ENCODE data around the gene HEXIM2. TPM values are rescaled to one million over a fixed set of nuclear protein-coding genes. Genes with fewer than 3 reads are reported as not detected.

HEXIM2 gene
- total and polyA plus RNA-seq, 3 experiments from 2014 or later, result 4.0 to 9.3 (median 7.7) TPM

- H3K36me3 Mint-ChIP-seq, result peaks cover 0 to 12% (median 0%) of the 10 kb centered on the region in 3 donors
- H3K4me3 ChIP-seq (ENCODE audit: low read length), result no peak overlapping the region
- no peak for DNase-seq
- POLR2A ChIA-PET, result no interaction called here
- H3K27ac ChIP-seq (ENCODE audit: low read depth, low read length), result no peak overlapping the region
- H3K9me3 ChIP-seq (ENCODE audit: low read length), result no peaks in the 10 kb centered on the region
- peaks cover 40 to 56% (median 41%) of the 10 kb centered on the region in 3 donors for H3K4me1 Mint-ChIP-seq
- peaks cover 0 to 4% of the 10 kb centered on the region in 2 donors for H3K27me3 Mint-ChIP-seq
- H3K27me3 ChIP-seq (ENCODE audit: insufficient read depth, low read length, poor library complexity, severe bottlenecking), result no peaks in the 10 kb centered on the region
- peaks cover 29% of the 10 kb centered on the region for H3K4me1 ChIP-seq (ENCODE audit: insufficient read depth, low read length)
- no peaks in the 10 kb centered on the region for H3K36me3 ChIP-seq (ENCODE audit: insufficient read depth, low read length)
- H3K4me3 Mint-ChIP-seq, result peak overlapping the region in 6 of 7 donors; percentile 32 to 70 (median 56)
- H3K9me3 Mint-ChIP-seq, result no peaks in the 10 kb centered on the region
- peak overlapping the region in 1 of 8 donors; percentile 70 for H3K27ac Mint-ChIP-seq
- CTCF ChIA-PET, result interaction anchor here (0.8 to 13.2 kb wide), 5 partner anchors 9 to 75 kb away, joined by 3 to 315 read pairs (median 6); partner anchors contain the start of genes ACBD4 and PLCD3
These were observed 18.5 kb upstream of the HEXIM2 start for GRCh38 chr17:45143094-45143670.

- no peaks in the 10 kb centered on the region for H3K9me3 ChIP-seq (ENCODE audit: low read length)
- H3K27ac ChIP-seq (ENCODE audit: low read depth, low read length), result peak overlapping the region; percentile 57
- peak in 1 of 5 donors; percentile 43 for DNase-seq
- H3K27me3 Mint-ChIP-seq, result peaks cover 0 to 8% of the 10 kb centered on the region in 2 donors
- peak overlapping the region in 4 of 8 donors; percentile 40 to 80 (median 69) for H3K27ac Mint-ChIP-seq
- peaks cover 29% of the 10 kb centered on the region for H3K4me1 ChIP-seq (ENCODE audit: insufficient read depth, low read length)
- H3K4me3 ChIP-seq (ENCODE audit: low read length), result no peak overlapping the region
- no peaks in the 10 kb centered on the region for H3K36me3 ChIP-seq (ENCODE audit: insufficient read depth, low read length)
- H3K4me1 Mint-ChIP-seq, result peaks cover 41 to 56% (median 44%) of the 10 kb centered on the region in 3 donors
- peaks cover 0 to 3% (median 0%) of the 10 kb centered on the region in 5 donors for H3K9me3 Mint-ChIP-seq
- peak overlapping the region; percentile 32 to 70 (median 55) for H3K4me3 Mint-ChIP-seq
- H3K27me3 ChIP-seq (ENCODE audit: insufficient read depth, low read length, poor library complexity, severe bottlenecking), result no peaks in the 10 kb centered on the region
- H3K36me3 Mint-ChIP-seq, result peaks cover 0 to 15% (median 0%) of the 10 kb centered on the region in 3 donors
- CTCF ChIA-PET, result interaction anchor here (0.8 to 13.2 kb wide), 4 partner anchors 8 to 75 kb away, joined by 3 to 315 read pairs (median 5); partner anchors contain the start of genes ACBD4 and PLCD3
- POLR2A ChIA-PET, result no interaction called here
These were observed 17.9 kb upstream of the HEXIM2 start for GRCh38 chr17:45143767-45144198.

- Histone ChIP-seq H3K36me3 (ENCODE audit: insufficient read depth, low read length) (no peaks in the 10 kb centered on the region), H3K27me3 (ENCODE audit: insufficient read depth, low read length, poor library complexity, severe bottlenecking) (no peaks in the 10 kb centered on the region), H3K4me3 (ENCODE audit: low read length) (peak overlapping the region; percentile 28), H3K4me1 (ENCODE audit: insufficient read depth, low read length) (peaks cover 29% of the 10 kb centered on the region), H3K9me3 (ENCODE audit: low read length) (no peaks in the 10 kb centered on the region), H3K27ac (ENCODE audit: low read depth, low read length) (peak overlapping the region; percentile 57)
- H3K36me3 Mint-ChIP-seq, result peaks cover 0 to 19% (median 0%) of the 10 kb centered on the region in 3 donors
- H3K27ac Mint-ChIP-seq, result peak overlapping the region in 4 of 8 donors; percentile 8 to 99 (median 64)
- peaks cover 43 to 60% (median 47%) of the 10 kb centered on the region in 3 donors for H3K4me1 Mint-ChIP-seq
- peaks cover 0 to 11% of the 10 kb centered on the region in 2 donors for H3K27me3 Mint-ChIP-seq
- ChIA-PET CTCF (interaction anchor here (0.8 to 13.2 kb wide), 4 partner anchors 8 to 74 kb away, joined by 3 to 315 read pairs (median 5); partner anchors contain the start of genes ACBD4 and PLCD3), POLR2A (interaction anchor here (1.0 to 8.5 kb wide), 3 partner anchors 12 to 84 kb away, joined by 3 to 327 read pairs (median 3); partner anchors contain the start of gene HEXIM2)
- peak overlapping the region; percentile 44 to 74 (median 51) for H3K4me3 Mint-ChIP-seq
- no peak for DNase-seq
- peaks cover 0 to 3% (median 0%) of the 10 kb centered on the region in 5 donors for H3K9me3 Mint-ChIP-seq
These were observed 17.3 kb upstream of the HEXIM2 start for GRCh38 chr17:45144199-45145034.

DNA sequence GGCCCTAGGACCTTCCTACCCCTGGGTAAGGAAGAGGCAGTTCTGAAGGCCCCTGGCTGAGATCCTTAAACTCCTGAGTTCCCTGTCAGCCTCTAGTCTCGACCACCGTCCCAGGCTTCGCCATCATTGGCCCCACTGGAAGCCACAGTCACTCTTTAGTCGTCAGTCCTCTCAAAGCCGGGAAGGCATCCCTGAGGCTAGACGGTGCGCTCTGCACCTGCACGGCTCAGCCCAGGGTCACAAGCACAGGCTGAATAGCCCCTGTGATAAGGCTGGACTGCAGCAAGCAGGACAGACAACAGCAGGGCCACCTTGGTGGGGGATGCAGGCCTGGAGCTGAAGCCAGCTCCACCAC, 16.7 kb upstream of the HEXIM2 start:
- Mint-ChIP-seq H3K9me3 (peaks cover 0 to 3% (median 0%) of the 10 kb centered on the region in 5 donors), H3K36me3 (peaks cover 0 to 23% (median 0%) of the 10 kb centered on the region in 3 donors), H3K27ac (peak overlapping the region in 3 of 8 donors; percentile 8 to 99 (median 59)), H3K4me3 (peak overlapping the region; percentile 25 to 73 (median 40)), H3K27me3 (peaks cover 0 to 11% of the 10 kb centered on the region in 2 donors), H3K4me1 (peaks cover 47 to 66% (median 53%) of the 10 kb centered on the region in 3 donors)
- H3K9me3 ChIP-seq (ENCODE audit: low read length), result no peaks in the 10 kb centered on the region
- peaks cover 29% of the 10 kb centered on the region for H3K4me1 ChIP-seq (ENCODE audit: insufficient read depth, low read length)
- H3K36me3 ChIP-seq (ENCODE audit: insufficient read depth, low read length), result no peaks in the 10 kb centered on the region
- peak overlapping the region; percentile 28 for H3K4me3 ChIP-seq (ENCODE audit: low read length)
- POLR2A ChIA-PET, result interaction anchor here (1.0 to 8.5 kb wide), 3 partner anchors 12 to 83 kb away, joined by 3 to 327 read pairs (median 3); partner anchors contain the start of gene HEXIM2
- CTCF ChIA-PET, result interaction anchor here (1.7 to 13.2 kb wide), 2 partner anchors 11 to 74 kb away, joined by 4 to 315 read pairs; partner anchors contain the start of genes ACBD4 and PLCD3
- DNase-seq, result no peak
- H3K27ac ChIP-seq (ENCODE audit: low read depth, low read length), result peak overlapping the region; percentile 2
- H3K27me3 ChIP-seq (ENCODE audit: insufficient read depth, low read length, poor library complexity, severe bottlenecking), result no peaks in the 10 kb centered on the region

- H3K36me3 ChIP-seq (ENCODE audit: insufficient read depth, low read length), result no peaks in the 10 kb centered on the region
- CTCF ChIA-PET, result interaction anchor here (0.7 to 13.2 kb wide), 4 partner anchors 13 to 73 kb away, joined by 4 to 315 read pairs (median 78); partner anchors contain the start of genes ACBD4, HEXIM2 and PLCD3
- peaks cover 34% of the 10 kb centered on the region for H3K4me1 ChIP-seq (ENCODE audit: insufficient read depth, low read length)
- no peak for DNase-seq
- H3K27ac ChIP-seq (ENCODE audit: low read depth, low read length), result peak overlapping the region; percentile 98
- no peaks in the 10 kb centered on the region for H3K27me3 ChIP-seq (ENCODE audit: insufficient read depth, low read length, poor library complexity, severe bottlenecking)
- no peaks in the 10 kb centered on the region for H3K9me3 ChIP-seq (ENCODE audit: low read length)
- H3K4me3 ChIP-seq (ENCODE audit: low read length), result no peak overlapping the region
- H3K36me3 Mint-ChIP-seq, result peaks cover 0 to 26% (median 0%) of the 10 kb centered on the region in 3 donors
- H3K4me1 Mint-ChIP-seq, result peaks cover 52 to 73% (median 60%) of the 10 kb centered on the region in 3 donors
- H3K27ac Mint-ChIP-seq, result peak overlapping the region in 5 of 8 donors; percentile 57 to 99 (median 97)
- peak overlapping the region; percentile 90 to 99 (median 95) for H3K4me3 Mint-ChIP-seq
- H3K9me3 Mint-ChIP-seq, result peaks cover 0 to 3% (median 0%) of the 10 kb centered on the region in 5 donors
- POLR2A ChIA-PET, result interaction anchor here (8.5 kb wide), 1 partner anchor 14 kb away, joined by 327 read pairs; the partner anchor contains the start of gene HEXIM2
- peaks cover 0 to 11% of the 10 kb centered on the region in 2 donors for H3K27me3 Mint-ChIP-seq
These were observed 15.5 kb upstream of the HEXIM2 start for GRCh38 chr17:45146166-45146565.

DNA sequence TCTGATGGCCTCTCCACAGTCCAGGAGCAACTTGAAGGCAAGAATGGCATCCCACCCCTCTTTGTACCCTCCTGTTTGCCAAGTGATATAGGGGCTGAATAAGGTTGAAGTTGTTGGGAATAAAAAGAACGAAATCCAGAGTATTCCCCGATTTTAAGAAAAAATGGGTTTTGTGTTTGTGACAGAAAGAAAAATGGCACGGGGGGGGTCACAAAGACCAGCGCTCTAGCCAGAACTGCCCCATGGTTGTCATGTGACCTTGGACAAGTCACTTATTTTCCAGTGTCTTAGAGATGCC, 15.1 kb upstream of the HEXIM2 start:
- POLR2A ChIA-PET, result interaction anchor here (8.5 kb wide), 1 partner anchor 14 kb away, joined by 327 read pairs; the partner anchor contains the start of gene HEXIM2
- peak overlapping the region; percentile 98 for H3K27ac ChIP-seq (ENCODE audit: low read depth, low read length)
- Mint-ChIP-seq H3K27me3 (peaks cover 0 to 11% of the 10 kb centered on the region in 2 donors), H3K9me3 (peaks cover 0 to 3% (median 0%) of the 10 kb centered on the region in 5 donors), H3K36me3 (peaks cover 0 to 26% (median 0%) of the 10 kb centered on the region in 3 donors), H3K4me3 (peak overlapping the region; percentile 90 to 99 (median 95)), H3K4me1 (peaks cover 52 to 73% (median 60%) of the 10 kb centered on the region in 3 donors), H3K27ac (peak overlapping the region in 7 of 8 donors; percentile 96 to 100 (median 99))
- no peaks in the 10 kb centered on the region for H3K27me3 ChIP-seq (ENCODE audit: insufficient read depth, low read length, poor library complexity, severe bottlenecking)
- no peak for DNase-seq
- peak overlapping the region; percentile 91 for H3K4me3 ChIP-seq (ENCODE audit: low read length)
- H3K4me1 ChIP-seq (ENCODE audit: insufficient read depth, low read length), result peaks cover 34% of the 10 kb centered on the region
- H3K9me3 ChIP-seq (ENCODE audit: low read length), result no peaks in the 10 kb centered on the region
- CTCF ChIA-PET, result interaction anchor here (0.7 to 13.2 kb wide), 4 partner anchors 13 to 72 kb away, joined by 4 to 315 read pairs (median 78); partner anchors contain the start of genes ACBD4, HEXIM2 and PLCD3
- no peaks in the 10 kb centered on the region for H3K36me3 ChIP-seq (ENCODE audit: insufficient read depth, low read length)
